ENCODE results near the gene EHD4. TPM values are rescaled to one million over a fixed set of nuclear protein-coding genes. Genes with fewer than 3 reads are reported as not detected.

The EHD4 gene
- total RNA-seq, 2 donors from 2014 or later = 13.8 to 16.9 TPM

DNA sequence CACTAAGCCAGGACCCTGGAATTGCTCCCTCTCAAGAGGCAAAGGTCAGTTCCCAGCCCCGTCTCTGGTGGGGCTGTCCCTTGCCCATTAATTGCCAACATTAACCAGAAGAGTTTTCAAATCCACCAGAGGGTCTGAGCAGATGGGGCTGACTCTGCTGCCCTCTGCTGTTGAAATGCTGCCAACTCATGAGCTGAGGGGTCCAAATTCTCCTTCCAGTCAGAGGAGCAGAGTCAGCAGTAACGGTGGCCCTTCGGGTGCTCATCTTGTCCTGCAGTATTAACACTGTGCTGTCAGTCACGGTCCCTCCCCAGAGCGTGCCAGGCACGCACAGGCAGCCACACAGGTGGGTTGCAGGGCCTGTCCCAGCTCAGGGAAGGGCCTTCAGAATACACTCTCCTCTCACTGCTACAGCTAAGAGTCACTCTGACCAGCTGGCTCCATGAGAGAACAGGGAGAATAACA is 67.8 kb downstream of the EHD4 start:
- intact Hi-C loops (cut with DNase I) = no loop called here
- TF ChIP-seq POLR2A (IDR thresholded peaks at IDR 0.05) = no peak
- TF ChIP-seq, protein P1, sequence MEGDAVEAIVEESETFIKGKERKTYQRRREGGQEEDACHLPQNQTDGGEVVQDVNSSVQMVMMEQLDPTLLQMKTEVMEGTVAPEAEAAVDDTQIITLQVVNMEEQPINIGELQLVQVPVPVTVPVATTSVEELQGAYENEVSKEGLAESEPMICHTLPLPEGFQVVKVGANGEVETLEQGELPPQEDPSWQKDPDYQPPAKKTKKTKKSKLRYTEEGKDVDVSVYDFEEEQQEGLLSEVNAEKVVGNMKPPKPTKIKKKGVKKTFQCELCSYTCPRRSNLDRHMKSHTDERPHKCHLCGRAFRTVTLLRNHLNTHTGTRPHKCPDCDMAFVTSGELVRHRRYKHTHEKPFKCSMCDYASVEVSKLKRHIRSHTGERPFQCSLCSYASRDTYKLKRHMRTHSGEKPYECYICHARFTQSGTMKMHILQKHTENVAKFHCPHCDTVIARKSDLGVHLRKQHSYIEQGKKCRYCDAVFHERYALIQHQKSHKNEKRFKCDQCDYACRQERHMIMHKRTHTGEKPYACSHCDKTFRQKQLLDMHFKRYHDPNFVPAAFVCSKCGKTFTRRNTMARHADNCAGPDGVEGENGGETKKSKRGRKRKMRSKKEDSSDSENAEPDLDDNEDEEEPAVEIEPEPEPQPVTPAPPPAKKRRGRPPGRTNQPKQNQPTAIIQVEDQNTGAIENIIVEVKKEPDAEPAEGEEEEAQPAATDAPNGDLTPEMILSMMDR (IDR thresholded peaks at IDR 0.05) = peak; percentile 62 to 89 (median 79)
- Histone ChIP-seq H3K36me3 (replicated peaks in 1 of 2; ENCODE audit: insufficient read depth in 1 of 2, low read depth in 2 of 2) (peaks cover 0 to 18% of the 10 kb centered on the region in 2 donors), H3K27ac (peak overlapping the region in 2 of 4 donors; percentile 26 to 45), H3K4me3 (no peak overlapping the region), H3K4me1 (peaks cover 32% of the 10 kb centered on the region), H3K27me3 (no peaks in the 10 kb centered on the region), H3K9me3 (no peaks in the 10 kb centered on the region)
- peak; percentile 70 for ATAC-seq
- 0 to 18% methylated on average over 4 to 6 of the region's 6 CpGs for WGBS, 2 donors
- peak; percentile 66 to 75 (median 70) for DNase-seq

DNA sequence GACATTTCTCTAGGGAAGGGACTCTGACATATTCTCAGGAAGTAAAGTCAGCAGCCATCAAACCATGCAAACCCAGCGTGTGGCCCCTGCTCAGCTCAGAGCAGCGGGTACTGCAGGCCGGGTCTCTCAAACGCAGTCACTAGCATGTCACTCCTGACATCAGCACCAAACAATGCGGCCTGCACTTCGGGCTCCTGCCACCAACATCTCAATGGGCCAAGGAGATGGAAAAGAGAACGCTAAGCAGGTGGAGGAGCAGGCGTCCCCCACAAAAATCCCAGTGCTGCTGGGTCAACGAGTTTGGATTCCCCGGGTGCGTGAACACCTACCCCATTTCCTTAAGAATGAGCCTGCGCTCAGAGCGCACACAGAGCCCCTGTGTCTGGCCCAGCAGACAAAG is 68.6 kb downstream of the EHD4 start:
- Histone ChIP-seq H3K9me3 (no peaks in the 10 kb centered on the region), H3K27me3 (no peaks in the 10 kb centered on the region), H3K4me1 (peaks cover 24% of the 10 kb centered on the region), H3K27ac (peak overlapping the region in 1 of 4 donors; percentile 27), H3K36me3 (replicated peaks in 1 of 2; ENCODE audit: insufficient read depth in 1 of 2, low read depth in 2 of 2) (peaks cover 0 to 17% of the 10 kb centered on the region in 2 donors), H3K4me3 (no peak overlapping the region)
- TF ChIP-seq, protein P1 (IDR thresholded peaks at IDR 0.05) = no peak
- TF ChIP-seq POLR2A (IDR thresholded peaks at IDR 0.05) = no peak
- DNase-seq = no peak
- ATAC-seq = no peak
- WGBS, 2 donors = 73 to 81% methylated on average over 3 to 13 of the region's 13 CpGs
- intact Hi-C loops (cut with DNase I) = no loop called here

DNA sequence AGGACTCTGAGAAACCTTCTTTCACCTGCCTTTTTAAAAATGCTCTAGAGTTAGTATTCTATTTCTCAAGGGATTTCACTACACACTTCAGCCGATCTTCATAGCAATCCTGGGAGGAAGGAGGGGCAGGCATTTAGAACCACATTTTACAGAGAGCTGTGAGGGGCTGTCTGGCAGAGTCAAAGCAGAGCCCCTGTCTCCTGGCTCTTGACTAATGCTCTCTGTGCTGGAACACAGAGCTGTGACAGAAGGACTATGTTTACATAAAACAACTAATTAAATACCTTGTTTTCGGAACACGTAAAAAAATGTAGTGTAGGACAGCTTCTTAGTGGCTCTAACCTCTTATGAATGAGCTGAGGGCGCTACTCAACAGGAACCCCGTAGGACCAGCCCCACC is 70.9 kb downstream of the EHD4 start:
- Histone ChIP-seq H3K27me3 (no peaks in the 10 kb centered on the region), H3K9me3 (no peaks in the 10 kb centered on the region), H3K4me1 (peaks cover 17% of the 10 kb centered on the region), H3K36me3 (replicated peaks in 1 of 2; ENCODE audit: insufficient read depth in 1 of 2, low read depth in 2 of 2) (peaks cover 0 to 17% of the 10 kb centered on the region in 2 donors), H3K27ac (peak overlapping the region in 1 of 4 donors; percentile 5), H3K4me3 (no peak overlapping the region)
- ATAC-seq (no peak), DNase-seq (no peak)
- 55 to 59% methylated on average over 5 of the region's 5 CpGs for WGBS, 2 donors
- intact Hi-C loops (cut with DNase I) = no loop called here
- TF ChIP-seq POLR2A (IDR thresholded peaks at IDR 0.05) = no peak
- TF ChIP-seq, protein P1 (IDR thresholded peaks at IDR 0.05) = no peak

DNA sequence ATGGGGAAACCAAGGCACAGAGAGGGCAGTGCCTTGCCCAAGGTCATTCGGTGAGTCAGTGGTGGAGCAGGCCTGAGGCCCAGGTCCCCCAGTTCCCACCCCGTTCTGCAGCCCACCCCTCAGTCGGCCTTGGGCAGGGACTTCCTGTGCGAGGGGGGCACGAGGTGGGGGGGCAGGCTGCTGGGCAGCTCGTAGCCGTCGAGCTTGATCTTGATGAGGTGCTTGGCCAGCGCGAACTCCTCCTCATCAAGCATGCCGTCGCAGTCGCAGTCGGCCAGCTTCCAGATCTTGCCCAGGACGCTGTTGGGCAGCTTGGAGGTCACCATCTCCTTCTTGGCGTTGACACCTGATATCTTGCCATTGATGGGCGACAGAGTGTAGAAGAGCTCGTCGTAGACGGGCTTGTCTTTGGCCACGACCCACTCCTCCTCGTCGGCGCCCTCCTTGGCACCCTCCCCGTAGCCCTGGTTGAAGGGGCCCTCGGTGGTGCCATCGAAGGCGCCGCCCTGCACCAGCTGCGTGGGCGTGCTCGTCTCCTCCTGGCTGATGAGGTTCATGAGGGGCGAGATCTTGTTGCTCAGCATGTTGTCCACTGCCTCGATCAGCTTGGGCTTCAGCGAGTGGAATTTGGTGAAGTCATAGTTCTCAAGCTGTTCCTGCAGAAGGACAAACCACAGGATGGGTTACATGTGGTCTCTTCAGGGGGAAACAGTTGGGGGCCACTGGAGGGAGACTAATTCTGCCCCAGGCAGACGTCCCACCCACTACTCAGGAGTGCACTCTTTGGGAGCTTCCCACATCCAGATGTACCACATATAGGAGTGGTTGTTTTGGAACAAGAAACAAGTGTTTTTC is 71.6 kb downstream of the EHD4 start:
- WGBS, 2 donors = 74 to 79% methylated on average over 14 to 35 of the region's 36 CpGs
- Histone ChIP-seq H3K36me3 (replicated peaks in 1 of 2; ENCODE audit: insufficient read depth in 1 of 2, low read depth in 2 of 2) (peaks cover 0 to 14% of the 10 kb centered on the region in 2 donors), H3K27ac (peak overlapping the region in 1 of 4 donors; percentile 5), H3K4me1 (peaks cover 17% of the 10 kb centered on the region), H3K4me3 (no peak overlapping the region), H3K9me3 (no peaks in the 10 kb centered on the region), H3K27me3 (no peaks in the 10 kb centered on the region)
- ATAC-seq = no peak
- DNase-seq = no peak
- TF ChIP-seq, protein P1 (IDR thresholded peaks at IDR 0.05) = no peak
- no peak for TF ChIP-seq POLR2A (IDR thresholded peaks at IDR 0.05)
- intact Hi-C loops (cut with DNase I) = no loop called here

Measured in body of pancreas (tissue), 4 donors.